GM23338 (cell line): ENCODE data around the gene SH3RF3. TPM values are rescaled to one million over a fixed set of nuclear protein-coding genes. Genes with fewer than 3 reads are reported as not detected.

Source experiments
- ATAC-seq: fragments of 200-7000 bp; cut with Tn5 transposase; 3 replicates; pipeline ENCODE4 v1.9.1; 2020
- DNase-seq: peaks from one replicate; pipeline ENCODE4 v3.0.0-alpha.2; 2015; ENCODE audit warnings: low spot score
- H2AFZ ChIP-seq: fragments of 200-600 bp; sonication (generic); 2 replicates; pipeline ENCODE4 v1.8.0; 2016; ENCODE audit warnings: antibody characterized with exemption, mild to moderate bottlenecking, moderate library complexity
- H3F3A ChIP-seq: fragments of 200-600 bp; sonication (generic); replicated peaks from 2 replicates; pipeline ENCODE4 v1.8.0; 2017; ENCODE audit warnings: antibody characterized with exemption, mixed run types, low read depth
- H3K27ac ChIP-seq: fragments of 200-600 bp; sonication (generic); 2 replicates; pipeline ENCODE4 v1.6.1; 2016; ENCODE audit warnings: low read depth
- H3K27me3 ChIP-seq: fragments of 200-600 bp; sonication (generic); 2 replicates; pipeline ENCODE4 v1.8.0; 2016; ENCODE audit warnings: mild to moderate bottlenecking, mixed run types, moderate library complexity; ENCODE audit not compliant: insufficient read depth
- H3K36me3 ChIP-seq: fragments of 200-600 bp; sonication (generic); 2 replicates; pipeline ENCODE4 v1.8.0; 2016; ENCODE audit warnings: mild to moderate bottlenecking; ENCODE audit not compliant: insufficient read depth
- H3K4me1 ChIP-seq: fragments of 200-600 bp; sonication (generic); 2 replicates; pipeline ENCODE4 v1.8.0; 2016; ENCODE audit warnings: mild to moderate bottlenecking, moderate library complexity; ENCODE audit not compliant: insufficient read depth
- H3K4me2 ChIP-seq: fragments of 200-600 bp; sonication (generic); 2 replicates; pipeline ENCODE4 v1.7.1; 2017; ENCODE audit warnings: mixed run types
- H3K4me3 ChIP-seq: fragments of 200-600 bp; sonication (generic); 2 replicates; pipeline ENCODE4 v1.6.1; 2016; ENCODE audit warnings: mixed run types
- H3K79me2 ChIP-seq: fragments of 200-600 bp; sonication (generic); replicated peaks from 2 replicates; pipeline ENCODE4 v1.8.0; 2017; ENCODE audit warnings: mild to moderate bottlenecking; ENCODE audit not compliant: insufficient read depth
- H3K9me2 ChIP-seq: fragments of 200-600 bp; sonication (generic); 2 replicates; pipeline ENCODE4 v1.8.0; 2017; ENCODE audit not compliant: insufficient read depth
- H4K20me1 ChIP-seq: fragments of 200-600 bp; sonication (generic); replicated peaks from 2 replicates; pipeline ENCODE4 v1.8.0; 2017; ENCODE audit warnings: mild to moderate bottlenecking; ENCODE audit not compliant: insufficient read depth
- H3K27ac Mint-ChIP-seq: 2 replicates; pipeline ENCODE4 v1.8.0; 2020; ENCODE audit warnings: inconsistent platforms, mild to moderate bottlenecking, moderate library complexity, mixed read lengths
- H3K27me3 Mint-ChIP-seq: 3 replicates; pipeline ENCODE4 v1.8.0; 2022; ENCODE audit warnings: low read depth, mild to moderate bottlenecking, moderate library complexity, mixed read lengths, inconsistent platforms; ENCODE audit not compliant: insufficient read depth, poor library complexity
- H3K36me3 Mint-ChIP-seq: 3 replicates; pipeline ENCODE4 v1.8.0; 2021; ENCODE audit warnings: low read depth, mild to moderate bottlenecking, inconsistent platforms, moderate library complexity, mixed read lengths
- H3K4me1 Mint-ChIP-seq: 3 replicates; pipeline ENCODE4 v1.8.0; 2020; ENCODE audit warnings: mild to moderate bottlenecking, inconsistent platforms, mixed read lengths
- H3K4me3 Mint-ChIP-seq: 3 replicates; pipeline ENCODE4 v1.8.0; 2021; ENCODE audit warnings: moderate library complexity, mild to moderate bottlenecking, inconsistent platforms, mixed read lengths
- H3K9me3 Mint-ChIP-seq: 3 replicates; pipeline ENCODE4 v1.8.0; 2020; ENCODE audit warnings: moderate library complexity, mild to moderate bottlenecking, inconsistent platforms, mixed read lengths
- CREB1 ChIP-seq: fragments of 250-450 bp; sonication (Bioruptor Pico); IDR thresholded peaks from 2 replicates; pipeline ENCODE4 v1.5.0; 2020; ENCODE audit warnings: low read depth, mild to moderate bottlenecking, moderate library complexity
- CTCF ChIP-seq, 2 experiments: fragments of 200-600 bp in 1 of 2; sonication (generic) in 1 of 2; conservative IDR thresholded peaks; 2 replicates each; pipeline versions ENCODE4 v1.5.1 to v1.6.1; 2016 to 2017; ENCODE audit warnings: antibody characterized with exemption in 2 of 2, low read depth in 2 of 2, mild to moderate bottlenecking in 2 of 2, moderate library complexity in 1 of 2
- ETS1 ChIP-seq: IDR thresholded peaks from 2 replicates; pipeline ENCODE4 v1.6.1; 2016; ENCODE audit warnings: antibody characterized with exemption
- EZH2 ChIP-seq: fragments of 200-600 bp; sonication (generic); IDR thresholded peaks from one replicate; pipeline ENCODE4 v1.8.0; 2017; ENCODE audit warnings: antibody characterized with exemption, mild to moderate bottlenecking, low read depth; ENCODE audit not compliant: unreplicated experiment
- EZH2phosphoT487 ChIP-seq: fragments of 200-600 bp; sonication (generic); IDR thresholded peaks from one replicate; pipeline ENCODE4 v1.8.1; 2018; ENCODE audit warnings: antibody characterized with exemption; ENCODE audit not compliant: unreplicated experiment
- JUNB ChIP-seq: IDR thresholded peaks from one replicate; pipeline ENCODE4 v1.6.1; 2016; ENCODE audit warnings: antibody characterized with exemption; ENCODE audit not compliant: unreplicated experiment
- NANOG ChIP-seq: IDR thresholded peaks from 2 replicates; pipeline ENCODE4 v1.6.1; 2016; ENCODE audit warnings: antibody characterized with exemption, borderline replicate concordance
- POLR2AphosphoS5 ChIP-seq: IDR thresholded peaks from 2 replicates; pipeline ENCODE4 v1.6.1; 2016; ENCODE audit warnings: antibody characterized with exemption, low read depth
- REST ChIP-seq: IDR thresholded peaks from one replicate; pipeline ENCODE4 v1.6.1; 2018; ENCODE audit warnings: antibody characterized with exemption; ENCODE audit not compliant: unreplicated experiment
- STAT1 ChIP-seq: IDR thresholded peaks from one replicate; pipeline ENCODE4 v1.6.1; 2016; ENCODE audit warnings: antibody characterized with exemption; ENCODE audit not compliant: unreplicated experiment
- ZNF114 ChIP-seq: fragments of 250-450 bp; sonication (Bioruptor Pico); IDR thresholded peaks from 2 replicates; pipeline ENCODE4 v1.5.0; 2020; ENCODE audit warnings: mild to moderate bottlenecking, moderate library complexity
- ZNF331 ChIP-seq: fragments of 250-450 bp; sonication (Bioruptor Pico); IDR thresholded peaks from 2 replicates; pipeline ENCODE4 v1.5.0; 2020; ENCODE audit warnings: low read depth, mild to moderate bottlenecking, moderate library complexity
- ZNF462 ChIP-seq: fragments of 250-450 bp; sonication (Bioruptor Pico); IDR thresholded peaks from 2 replicates; pipeline ENCODE4 v1.5.0; 2020; ENCODE audit warnings: mild to moderate bottlenecking, moderate library complexity
- polyA plus RNA-seq: library from polyadenylated mRNA; unstranded; fragments of >200 nt; fragmentation: Nextera tagmentation; extraction: Ambion mirVana; gene quantifications from 2 replicates; pipeline ENCODE4 v1.2.1, GENCODE V29; 2016
- total RNA-seq: library from RNA; depleted of rRNA; stranded (reverse); fragments of >200 nt; shearing (Covaris generic); gene quantifications from 2 replicates; pipeline ENCODE4 v1.2.3, GENCODE V29; 2014

SH3RF3 gene
- total and polyA plus RNA-seq, 2 experiments from 2014 or later = 0.11 to 0.63 TPM

GRCh38 chr2:109410039-109410815 lies 281.2 kb downstream of the SH3RF3 start:
- ATAC-seq (peak; percentile 93), DNase-seq (peak; percentile 62)
- H3K4me1 ChIP-seq = peaks cover 8% of the 10 kb centered on the region; the same call in 1 of the 2 replicates
- H2AFZ ChIP-seq = 0 out of 2 replicates have a peak overlapping the region, but pooled peaks have one; percentile 59
- H3K36me3 ChIP-seq = no peaks in the 10 kb centered on the region
- H4K20me1 ChIP-seq = no peaks in the 10 kb centered on the region
- no peaks in the 10 kb centered on the region for H3K27me3 ChIP-seq
- Mint-ChIP-seq H3K4me3 (peak overlapping the region; percentile 46), H3K4me1 (peaks cover 21% of the 10 kb centered on the region), H3K9me3 (no peaks in the 10 kb centered on the region), H3K36me3 (no peaks in the 10 kb centered on the region), H3K27ac (no peak overlapping the region; the same call in 1 of the 2 replicates), H3K27me3 (peaks cover 21% of the 10 kb centered on the region)
- H3K4me2 ChIP-seq = no peak overlapping the region
- TF ChIP-seq EZH2phosphoT487 (no peak), ZNF114 (no peak), ZNF331 (CRISPR knock-in tag) (no peak), ETS1 (no peak), JUNB (no peak), REST (no peak), CREB1 (CRISPR knock-in tag) (no peak), CTCF (conservative IDR thresholded peaks at IDR 0.05; ENCODE audit: low read depth in 2 of 2) (no peak), ZNF462 (no peak), STAT1 (no peak), POLR2AphosphoS5 (no peak), NANOG (no peak), EZH2 (no peak)
- no peaks in the 10 kb centered on the region for H3K79me2 ChIP-seq
- no peak overlapping the region for H3K4me3 ChIP-seq
- 0 out of 2 replicates have a peak, but pooled peaks cover 4% of the 10 kb centered on the region for H3K9me2 ChIP-seq
- no peaks in the 10 kb centered on the region for H3F3A ChIP-seq
- no peak overlapping the region for H3K27ac ChIP-seq
